Fibroblast of lung (primary cell): Measurements from ENCODE around the gene CXCL17. TPM values are rescaled to one million over a fixed set of nuclear protein-coding genes. Genes with fewer than 3 reads are reported as not detected.

Experiments used
- DNase-seq, 2 donors: peaks; one replicate each; pipeline versions ENCODE4 v3.0.0 to v3.0.0-alpha.2; 2010; ENCODE audit warnings: low read depth in 2 of 2
- H2AFZ ChIP-seq: 2 replicates; pipeline ENCODE4 v1.5.1; 2012; ENCODE audit warnings: low read length, control low read depth, inconsistent platforms
- H3K27ac ChIP-seq: 2 replicates; pipeline ENCODE4 v1.5.1; 2011; ENCODE audit warnings: low read length, control low read depth; ENCODE audit not compliant: insufficient read depth
- H3K27me3 ChIP-seq: 2 replicates; pipeline ENCODE4 v1.5.1; 2011; ENCODE audit warnings: mild to moderate bottlenecking, low read length; ENCODE audit not compliant: control insufficient read depth, insufficient read depth
- H3K36me3 ChIP-seq: 2 replicates; pipeline ENCODE4 v1.5.1; 2011; ENCODE audit warnings: low read length; ENCODE audit not compliant: control insufficient read depth, insufficient read depth
- H3K4me1 ChIP-seq: 2 replicates; pipeline ENCODE4 v1.5.1; 2011; ENCODE audit warnings: low read length; ENCODE audit not compliant: control insufficient read depth, insufficient read depth; ENCODE audit errors: extremely low read depth
- H3K4me2 ChIP-seq: 2 replicates; pipeline ENCODE4 v1.5.1; 2011; ENCODE audit warnings: low read length, control low read depth; ENCODE audit not compliant: insufficient read depth; ENCODE audit errors: extremely low read depth
- H3K4me3 ChIP-seq, 4 experiments: fragments of 200-600 bp in 1 of 4; sonication (generic) in 1 of 4; replicated peaks in 1 of 4; 2 replicates each; pipeline ENCODE4 v1.5.1; 2011 to 2016; ENCODE audit warnings: low read length in 4 of 4, low read depth in 3 of 4, mild to moderate bottlenecking in 3 of 4, control low read depth in 2 of 4, inconsistent platforms in 1 of 4, mixed read lengths in 1 of 4; ENCODE audit not compliant: insufficient read depth in 1 of 4; ENCODE audit errors: control extremely low read depth in 1 of 4
- H3K79me2 ChIP-seq: 2 replicates; pipeline ENCODE4 v1.5.1; 2012; ENCODE audit warnings: mild to moderate bottlenecking, low read length, inconsistent platforms; ENCODE audit not compliant: control insufficient read depth, insufficient read depth
- H3K9ac ChIP-seq: 2 replicates; pipeline ENCODE4 v1.5.1; 2011; ENCODE audit warnings: mild to moderate bottlenecking, low read length, control low read depth; ENCODE audit not compliant: insufficient read depth
- H3K9me3 ChIP-seq: 2 replicates; pipeline ENCODE4 v1.5.1; 2012; ENCODE audit warnings: low read depth, low read length; ENCODE audit not compliant: control insufficient read depth, insufficient read depth
- H4K20me1 ChIP-seq: 2 replicates; pipeline ENCODE4 v1.5.1; 2011; ENCODE audit warnings: low read length; ENCODE audit not compliant: control insufficient read depth, insufficient read depth; ENCODE audit errors: extremely low read depth
- EZH2 ChIP-seq: IDR thresholded peaks from 2 replicates; pipeline ENCODE4 v1.5.1; 2012; ENCODE audit warnings: low read length, control low read depth, mild to moderate bottlenecking; ENCODE audit errors: missing control alignments
- polyA minus RNA-seq: library from RNA; depleted of rRNA, polyadenylated mRNA; stranded (reverse); fragments of >200 nt; gene quantifications from 2 replicates; pipeline ENCODE4 v1.2.3, GENCODE V29; 2011; ENCODE audit warnings: low replicate concordance
- polyA plus RNA-seq, 2 donors: library from polyadenylated mRNA; depleted of rRNA in 1 of 2; stranded (reverse) in 1 of 2; unstranded in 1 of 2; fragments of >200 nt; gene quantifications; 2 replicates each; pipeline ENCODE4 v1.2.1, GENCODE V29; 2011 to 2012; ENCODE audit warnings: missing spikeins in 1 of 2
- total RNA-seq: library from RNA; depleted of rRNA; stranded (reverse); fragments of >200 nt; gene quantifications from 2 replicates; pipeline ENCODE4 v1.2.1, GENCODE V29; 2014
- TF ChIP-seq, protein P1 (sequence below), 2 donors: IDR thresholded peaks in 1 of 2; conservative IDR thresholded peaks in 1 of 2; 1 replicate in 1 of 2; 2 replicates in 1 of 2; pipeline ENCODE4 v1.5.1; 2011 to 2012; ENCODE audit warnings: low read length in 2 of 2, control low read depth in 1 of 2, inconsistent platforms in 1 of 2, low read depth in 1 of 2, mild to moderate bottlenecking in 1 of 2

CXCL17 gene, protein sequence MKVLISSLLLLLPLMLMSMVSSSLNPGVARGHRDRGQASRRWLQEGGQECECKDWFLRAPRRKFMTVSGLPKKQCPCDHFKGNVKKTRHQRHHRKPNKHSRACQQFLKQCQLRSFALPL
- total RNA-seq (not detected in 2 replicates), polyA plus RNA-seq (not detected in 2 replicates), polyA minus RNA-seq (not detected in 2 replicates)
- polyA plus RNA-seq (2012): not detected in 2 replicates

DNA sequence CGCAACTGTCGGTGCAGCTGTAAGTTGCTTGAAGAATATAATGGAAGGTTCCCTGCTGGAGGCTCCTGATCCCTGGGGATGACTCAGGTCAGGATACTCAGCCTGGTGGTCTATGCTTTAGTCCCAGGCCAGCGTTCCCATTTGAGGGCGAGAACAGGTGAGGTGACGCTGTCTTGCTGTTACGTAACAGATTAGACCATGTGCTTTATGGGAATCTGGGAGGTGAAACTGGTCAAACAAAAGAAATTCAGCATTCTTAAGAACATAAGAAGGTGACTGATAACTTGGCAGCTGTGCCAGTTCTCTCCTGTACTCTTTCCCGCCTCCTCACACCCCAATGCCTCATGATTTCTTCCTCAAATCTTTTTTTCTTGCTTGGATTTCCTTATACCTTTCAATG is at the start of gene CXCL17:
CXCL17 (minus strand) TSS at position 114 of the 400 bp plus-strand sequence. CDS start 114 bp downstream, outside the sequence.
- H3K27me3 ChIP-seq: peaks cover 5% of the 10 kb centered on the region
- H2AFZ ChIP-seq: no peak within 1 kb of the TSS
- no peaks in the 10 kb centered on the region for H3K9me3 ChIP-seq
- H3K27ac ChIP-seq: no peak within 1 kb of the TSS
- no peaks in the 10 kb centered on the region for H3K4me1 ChIP-seq
- no peak for DNase-seq
- H3K4me2 ChIP-seq: no peak within 1 kb of the TSS
- no peak within 1 kb of the TSS for H3K4me3 ChIP-seq
- TF ChIP-seq, protein P1, sequence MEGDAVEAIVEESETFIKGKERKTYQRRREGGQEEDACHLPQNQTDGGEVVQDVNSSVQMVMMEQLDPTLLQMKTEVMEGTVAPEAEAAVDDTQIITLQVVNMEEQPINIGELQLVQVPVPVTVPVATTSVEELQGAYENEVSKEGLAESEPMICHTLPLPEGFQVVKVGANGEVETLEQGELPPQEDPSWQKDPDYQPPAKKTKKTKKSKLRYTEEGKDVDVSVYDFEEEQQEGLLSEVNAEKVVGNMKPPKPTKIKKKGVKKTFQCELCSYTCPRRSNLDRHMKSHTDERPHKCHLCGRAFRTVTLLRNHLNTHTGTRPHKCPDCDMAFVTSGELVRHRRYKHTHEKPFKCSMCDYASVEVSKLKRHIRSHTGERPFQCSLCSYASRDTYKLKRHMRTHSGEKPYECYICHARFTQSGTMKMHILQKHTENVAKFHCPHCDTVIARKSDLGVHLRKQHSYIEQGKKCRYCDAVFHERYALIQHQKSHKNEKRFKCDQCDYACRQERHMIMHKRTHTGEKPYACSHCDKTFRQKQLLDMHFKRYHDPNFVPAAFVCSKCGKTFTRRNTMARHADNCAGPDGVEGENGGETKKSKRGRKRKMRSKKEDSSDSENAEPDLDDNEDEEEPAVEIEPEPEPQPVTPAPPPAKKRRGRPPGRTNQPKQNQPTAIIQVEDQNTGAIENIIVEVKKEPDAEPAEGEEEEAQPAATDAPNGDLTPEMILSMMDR (conservative IDR thresholded peaks at IDR 0.05 in 1 of 2, IDR thresholded peaks at IDR 0.05 in 1 of 2; ENCODE audit: low read depth in 1 of 2, low read length in 2 of 2): no peak
- TF ChIP-seq EZH2: no peak
- no peaks in the 10 kb centered on the region for H4K20me1 ChIP-seq
- H3K79me2 ChIP-seq: no peaks in the 10 kb centered on the region
- no peaks in the 10 kb centered on the region for H3K36me3 ChIP-seq
- no peak within 1 kb of the TSS for H3K9ac ChIP-seq

DNA sequence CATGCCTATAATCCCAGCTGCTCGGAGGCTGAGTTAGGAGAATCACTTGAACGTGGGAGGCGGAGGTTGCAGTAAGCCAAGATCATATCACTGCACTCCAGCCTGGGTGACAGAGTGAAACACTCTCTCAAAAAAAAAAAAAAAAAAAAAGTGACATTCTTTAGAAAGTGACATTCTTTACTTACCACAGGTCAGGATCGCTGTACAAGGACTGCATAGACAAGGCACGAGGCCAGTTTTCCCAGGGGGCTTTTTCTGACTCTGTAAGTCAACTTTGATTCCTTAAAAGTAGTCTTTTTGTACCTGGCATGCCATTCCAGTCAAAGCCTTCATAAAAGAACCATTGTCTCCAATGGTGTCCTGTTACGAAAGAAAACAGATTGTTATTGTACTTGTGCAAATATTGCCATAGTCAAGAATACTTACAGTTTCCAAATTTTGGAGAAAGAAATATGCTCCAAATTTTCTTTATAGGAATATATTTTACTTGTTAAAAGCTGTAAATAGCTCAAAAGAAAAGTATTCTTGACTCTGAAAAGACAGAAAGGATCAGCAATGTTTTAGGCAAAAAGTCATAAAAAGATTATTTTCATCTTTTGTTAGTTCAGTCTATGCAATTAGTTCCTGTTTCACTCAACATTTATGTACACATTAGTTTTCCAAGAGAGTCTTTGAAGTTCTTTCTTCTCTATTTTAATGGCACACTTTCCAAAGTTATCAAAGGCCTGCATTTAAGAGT is 46.2 kb upstream of the CXCL17 start:
- no peaks in the 10 kb centered on the region for H3K36me3 ChIP-seq
- DNase-seq: no peak
- no peaks in the 10 kb centered on the region for H3K79me2 ChIP-seq
- no peak overlapping the region for H3K4me2 ChIP-seq
- no peaks in the 10 kb centered on the region for H3K4me1 ChIP-seq
- H2AFZ ChIP-seq: no peak overlapping the region
- H3K9ac ChIP-seq: no peak overlapping the region
- H3K27me3 ChIP-seq: no peaks in the 10 kb centered on the region
- H3K9me3 ChIP-seq: no peaks in the 10 kb centered on the region
- no peak overlapping the region for H3K27ac ChIP-seq
- TF ChIP-seq, protein P1 (conservative IDR thresholded peaks at IDR 0.05 in 1 of 2, IDR thresholded peaks at IDR 0.05 in 1 of 2; ENCODE audit: low read depth in 1 of 2, low read length in 2 of 2): no peak
- no peak for TF ChIP-seq EZH2
- H4K20me1 ChIP-seq: no peaks in the 10 kb centered on the region
- no peak overlapping the region for H3K4me3 ChIP-seq

DNA sequence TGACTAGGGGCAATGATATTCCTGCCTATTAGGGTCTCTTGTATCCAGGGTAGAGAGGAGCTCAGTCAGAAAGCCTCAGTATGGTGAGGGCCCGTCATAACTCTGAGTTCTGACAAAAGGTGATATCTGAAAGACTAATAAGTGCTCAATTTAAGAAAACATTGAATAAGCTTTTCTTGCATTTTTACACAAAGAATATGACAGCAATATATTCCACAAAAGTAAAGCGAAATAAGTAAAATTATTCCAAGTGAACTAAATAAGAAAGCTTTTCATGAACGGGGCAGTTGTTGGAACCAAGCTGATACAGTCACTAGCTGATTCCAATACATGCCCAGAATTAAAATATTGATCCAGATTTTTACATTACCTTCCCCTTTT is 45.0 kb upstream of the CXCL17 start:
- no peak overlapping the region for H3K4me2 ChIP-seq
- no peaks in the 10 kb centered on the region for H3K9me3 ChIP-seq
- H3K4me3 ChIP-seq: no peak overlapping the region
- no peak for TF ChIP-seq EZH2
- TF ChIP-seq, protein P1 (conservative IDR thresholded peaks at IDR 0.05 in 1 of 2, IDR thresholded peaks at IDR 0.05 in 1 of 2; ENCODE audit: low read depth in 1 of 2, low read length in 2 of 2): no peak
- no peak overlapping the region for H2AFZ ChIP-seq
- DNase-seq: no peak
- H3K4me1 ChIP-seq: no peaks in the 10 kb centered on the region
- H3K27me3 ChIP-seq: no peaks in the 10 kb centered on the region
- H3K27ac ChIP-seq: no peak overlapping the region
- H3K9ac ChIP-seq: no peak overlapping the region
- no peaks in the 10 kb centered on the region for H4K20me1 ChIP-seq
- H3K36me3 ChIP-seq: no peaks in the 10 kb centered on the region
- H3K79me2 ChIP-seq: no peaks in the 10 kb centered on the region
